Measurements from ENCODE around the gene MYF5.

GRCh38 chr12:80681786-80682185, 34.9 kb upstream of the MYF5 start:
- no peak for TF ChIP-seq MAX (IDR thresholded peaks at IDR 0.05; ENCODE audit: insufficient read depth, insufficient read length)
- no peak for TF ChIP-seq CTCF (IDR thresholded peaks at IDR 0.05; ENCODE audit: extremely low read depth in 1 of 2, insufficient read depth in 1 of 2, low read depth in 1 of 2, low read length in 2 of 2)
- TF ChIP-seq EZH2 (IDR thresholded peaks at IDR 0.05; ENCODE audit: borderline replicate concordance, low read depth, low read length, severe bottlenecking) = no peak
- TF ChIP-seq POLR2A (IDR thresholded peaks at IDR 0.05; ENCODE audit: low read depth, low read length) = no peak
- no peak for TF ChIP-seq POLR2AphosphoS5 (IDR thresholded peaks at IDR 0.05; ENCODE audit: insufficient read depth, low read depth, low read length)
- no peak for TF ChIP-seq MYC (IDR thresholded peaks at IDR 0.05; ENCODE audit: low read depth, low read length)
- TF ChIP-seq JUN (IDR thresholded peaks at IDR 0.05; ENCODE audit: borderline replicate concordance, insufficient read depth, insufficient read length, low read depth) = no peak
